Gastroesophageal sphincter (tissue), 3 donors: ENCODE measurements around the gene RHOT1.

Source experiments
- CTCF ChIP-seq, 4 experiments: fragments of 200-600 bp in 2 of 4; fragments of 450-650 bp in 2 of 4; sonication (generic) in 1 of 4; IDR thresholded peaks; one replicate each; pipeline ENCODE4 v1.5.1; 2017 to 2019; ENCODE audit warnings: antibody characterized with exemption in 4 of 4, mild to moderate bottlenecking in 2 of 4, moderate library complexity in 2 of 4
- EP300 ChIP-seq: sonication (generic); formaldehyde crosslinking; IDR thresholded peaks from one replicate; pipeline ENCODE4 v1.6.1; 2017; ENCODE audit warnings: antibody characterized with exemption, mild to moderate bottlenecking
- POLR2AphosphoS5 ChIP-seq: sonication (generic); formaldehyde crosslinking; IDR thresholded peaks from one replicate; pipeline ENCODE4 v1.6.1; 2017; ENCODE audit warnings: antibody characterized with exemption

DNA sequence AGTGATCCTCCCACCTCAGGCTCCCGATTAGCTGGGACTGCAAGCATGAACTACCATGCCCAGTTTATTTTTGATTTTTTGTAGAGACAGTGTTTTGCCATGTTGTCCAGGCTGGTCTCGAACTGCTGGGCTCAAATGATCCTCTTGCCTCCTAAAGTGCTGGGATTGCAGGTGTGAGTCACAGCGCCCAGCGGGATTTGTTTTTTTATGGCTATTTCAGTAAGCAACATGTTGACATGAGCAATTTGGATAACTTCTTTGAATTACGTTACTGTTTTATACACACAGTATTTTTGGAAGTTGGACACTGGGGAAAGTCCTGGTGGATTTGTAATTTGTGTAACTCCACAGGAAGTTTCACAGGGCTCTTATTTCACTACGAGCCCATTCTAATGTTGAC, 18.5 kb upstream of the RHOT1 start:
- TF ChIP-seq CTCF (IDR thresholded peaks at IDR 0.05) = no peak
- TF ChIP-seq EP300 = no peak
- no peak for TF ChIP-seq POLR2AphosphoS5
